ENCODE results near the gene ZNF367.
"Not testable (repeated sequence)": the region's sequence is repeated elsewhere in the genome, so short reads cannot be mapped to it uniquely, and the experiment has no call there.

ZNF367 gene

GRCh38 chr9:96398582-96399324 lies 19.4 kb downstream of the ZNF367 start:
- DNase-seq: no peak

GRCh38 chr9:96395964-96396363 lies 22.2 kb downstream of the ZNF367 start:
- no peak for DNase-seq

GRCh38 chr9:96394832-96395496 lies 23.2 kb downstream of the ZNF367 start:
- no peak for DNase-seq

- no peak for DNase-seq
Measured at GRCh38 chr9:96392263-96392662, 25.9 kb downstream of the ZNF367 start.

- DNase-seq: no peak
Measured at GRCh38 chr9:96391021-96391765, 27.0 kb downstream of the ZNF367 start.

GRCh38 chr9:96388144-96388543 lies 30.0 kb downstream of the ZNF367 start:
- no peak for DNase-seq

GRCh38 chr9:96386157-96386556 lies 32.0 kb downstream of the ZNF367 start:
- no peak for DNase-seq

- no peak for DNase-seq
Measured at GRCh38 chr9:96383165-96383942, 34.8 kb downstream of the ZNF367 start, which contains the start of gene SLC35D2. SLC35D2 (minus strand) TSS chr9:96383711; CDS start chr9:96383634, 77 bp downstream.

GRCh38 chr9:96382839-96383164 lies 35.4 kb downstream of the ZNF367 start:
- no peak for DNase-seq

GRCh38 chr9:96382175-96382574 lies 36.0 kb downstream of the ZNF367 start:
- DNase-seq: no peak

GRCh38 chr9:96381696-96382095 lies 36.5 kb downstream of the ZNF367 start:
- DNase-seq: no peak

GRCh38 chr9:96381125-96381524 lies 37.0 kb downstream of the ZNF367 start:
- no peak for DNase-seq

GRCh38 chr9:96379461-96379860 lies 38.7 kb downstream of the ZNF367 start:
- no peak for DNase-seq

GRCh38 chr9:96378187-96378586 lies 40.0 kb downstream of the ZNF367 start:
- DNase-seq: no peak

GRCh38 chr9:96376891-96377874 lies 41.0 kb downstream of the ZNF367 start:
- DNase-seq: no peak

GRCh38 chr9:96375507-96375906 lies 42.7 kb downstream of the ZNF367 start:
- not testable (repeated sequence) for DNase-seq

- no peak for DNase-seq
Measured at GRCh38 chr9:96367943-96368342, 50.2 kb downstream of the ZNF367 start.

GRCh38 chr9:96363175-96363967 lies 54.8 kb downstream of the ZNF367 start:
- DNase-seq: no peak

- not testable (repeated sequence) for DNase-seq
Measured at GRCh38 chr9:96362119-96362518, 56.1 kb downstream of the ZNF367 start.

GRCh38 chr9:96361668-96362067 lies 56.5 kb downstream of the ZNF367 start:
- DNase-seq: no peak

- no peak for DNase-seq
Measured at GRCh38 chr9:96360976-96361375, 57.2 kb downstream of the ZNF367 start.
